ENCODE measurements around the gene STAT2.

GRCh38 chr12:56377989-56378316 is 18.0 kb upstream of the STAT2 start:
- TF ChIP-seq CTCF (IDR thresholded peaks at IDR 0.05) (no peak), POLR2A (IDR thresholded peaks at IDR 0.05) (no peak)
